HEK293T (cell line): Measurements from ENCODE around the gene WSB1.

Source experiments
- CTCF ChIA-PET: fragments of 350-600 bp; formaldehyde crosslinking; extraction: SDS; loops from one replicate; lab custom pipeline; 2021; ENCODE audit warnings: antibody characterized with exemption, inconsistent platforms; lab: Yijun Ruan, JAX
- POLR2A ChIA-PET: fragments of 350-600 bp; formaldehyde crosslinking; extraction: SDS; loops from one replicate; lab custom pipeline; 2020; ENCODE audit warnings: antibody characterized with exemption, inconsistent platforms; lab: Yijun Ruan, JAX
- DNase-seq: peaks from one replicate; pipeline ENCODE4 v3.0.0; 2012; ENCODE audit warnings: mixed read lengths; ENCODE audit errors: extremely low spot score
- ARNT ChIP-seq: fragments of 450-650 bp; IDR thresholded peaks from 2 replicates; pipeline ENCODE4 v1.6.1; 2017; ENCODE audit warnings: mild to moderate bottlenecking
- BHLHE40 ChIP-seq: fragments of 450-650 bp; IDR thresholded peaks from 2 replicates; pipeline ENCODE4 v1.6.1; 2016; ENCODE audit warnings: mild to moderate bottlenecking, moderate library complexity, borderline replicate concordance
- CTBP1 ChIP-seq: fragments of 450-650 bp; IDR thresholded peaks from 2 replicates; pipeline ENCODE4 v1.6.1; 2016; ENCODE audit warnings: borderline replicate concordance
- ELF4 ChIP-seq: fragments of 450-650 bp; IDR thresholded peaks from 2 replicates; pipeline ENCODE4 v1.6.1; 2017; ENCODE audit warnings: antibody characterized with exemption
- FOXA1 ChIP-seq: fragments of 450-650 bp; IDR thresholded peaks from 2 replicates; pipeline ENCODE4 v1.6.1; 2016; ENCODE audit warnings: mild to moderate bottlenecking
- FOXK2 ChIP-seq: fragments of 450-650 bp; IDR thresholded peaks from 2 replicates; pipeline ENCODE4 v1.6.1; 2016; ENCODE audit warnings: mild to moderate bottlenecking
- FOXM1 ChIP-seq: fragments of 450-650 bp; IDR thresholded peaks from 2 replicates; pipeline ENCODE4 v1.6.1; 2017; ENCODE audit warnings: mild to moderate bottlenecking, borderline replicate concordance
- HDGF ChIP-seq: fragments of 450-650 bp; IDR thresholded peaks from 2 replicates; pipeline ENCODE4 v1.6.1; 2017; ENCODE audit warnings: antibody characterized with exemption, borderline replicate concordance
- L3MBTL2 ChIP-seq: fragments of 450-650 bp; conservative IDR thresholded peaks from 2 replicates; pipeline ENCODE4 v1.6.1; 2016; ENCODE audit warnings: mild to moderate bottlenecking
- LEF1 ChIP-seq: fragments of 450-650 bp; IDR thresholded peaks from 2 replicates; pipeline ENCODE4 v1.6.1; 2017; ENCODE audit warnings: mild to moderate bottlenecking, borderline replicate concordance
- NFRKB ChIP-seq: fragments of 450-650 bp; IDR thresholded peaks from 2 replicates; pipeline ENCODE4 v1.6.1; 2016; ENCODE audit warnings: mild to moderate bottlenecking, moderate library complexity
- SP1 ChIP-seq: fragments of 450-650 bp; IDR thresholded peaks from 2 replicates; pipeline ENCODE4 v1.6.1; 2017
- SUZ12 ChIP-seq: fragments of 450-650 bp; IDR thresholded peaks from 2 replicates; pipeline ENCODE4 v1.6.1; 2016; ENCODE audit warnings: mild to moderate bottlenecking
- TARDBP ChIP-seq: fragments of 450-650 bp; IDR thresholded peaks from 2 replicates; pipeline ENCODE4 v1.6.1; 2016
- ZNF384 ChIP-seq: fragments of 450-650 bp; IDR thresholded peaks from 2 replicates; pipeline ENCODE4 v1.6.1; 2016
- TF ChIP-seq, protein P1 (sequence below): fragments of 450-650 bp; IDR thresholded peaks from 2 replicates; pipeline ENCODE4 v1.6.1; 2016

WSB1 gene

GRCh38 chr17:27342059-27342458 lies 48.1 kb downstream of the WSB1 start:
- ChIA-PET POLR2A (no interaction called here), CTCF (no interaction called here)
- no peak for DNase-seq
- TF ChIP-seq BHLHE40, result no peak
- no peak for TF ChIP-seq FOXK2
- no peak for TF ChIP-seq SUZ12
- TF ChIP-seq HDGF, result no peak
- TF ChIP-seq L3MBTL2, result no peak
- TF ChIP-seq LEF1, result no peak
- no peak for TF ChIP-seq CTBP1

GRCh38 chr17:27343294-27343693 lies 49.4 kb downstream of the WSB1 start:
- ChIA-PET CTCF (interaction anchor here (1.0 kb wide), 1 partner anchor 11 kb away, joined by 3 read pairs; no protein-coding TSS in a partner anchor), POLR2A (interaction anchor here (1.0 to 2.7 kb wide), 3 partner anchors 10 to 49 kb away, joined by 4 to 13 read pairs (median 4); partner anchors contain the start of gene WSB1)
- TF ChIP-seq LEF1 (no peak), NFRKB (no peak), ELF4 (no peak), HDGF (no peak), FOXA1 (no peak), ARNT (no peak), BHLHE40 (no peak), TARDBP (no peak), FOXM1 (no peak), CTBP1 (no peak), SP1 (no peak), ZNF384 (no peak), SUZ12 (no peak), FOXK2 (no peak), L3MBTL2 (no peak)
- TF ChIP-seq, protein P1, sequence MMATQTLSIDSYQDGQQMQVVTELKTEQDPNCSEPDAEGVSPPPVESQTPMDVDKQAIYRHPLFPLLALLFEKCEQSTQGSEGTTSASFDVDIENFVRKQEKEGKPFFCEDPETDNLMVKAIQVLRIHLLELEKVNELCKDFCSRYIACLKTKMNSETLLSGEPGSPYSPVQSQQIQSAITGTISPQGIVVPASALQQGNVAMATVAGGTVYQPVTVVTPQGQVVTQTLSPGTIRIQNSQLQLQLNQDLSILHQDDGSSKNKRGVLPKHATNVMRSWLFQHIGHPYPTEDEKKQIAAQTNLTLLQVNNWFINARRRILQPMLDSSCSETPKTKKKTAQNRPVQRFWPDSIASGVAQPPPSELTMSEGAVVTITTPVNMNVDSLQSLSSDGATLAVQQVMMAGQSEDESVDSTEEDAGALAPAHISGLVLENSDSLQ, result no peak
- no peak for DNase-seq

GRCh38 chr17:27343977-27344607 lies 50.2 kb downstream of the WSB1 start:
- CTCF ChIA-PET, result interaction anchor here (1.0 kb wide), 1 partner anchor 10 kb away, joined by 3 read pairs; no protein-coding TSS in a partner anchor
- POLR2A ChIA-PET, result interaction anchor here (1.0 to 2.7 kb wide), 3 partner anchors 10 to 50 kb away, joined by 4 to 13 read pairs (median 4); partner anchors contain the start of gene WSB1
- TF ChIP-seq TARDBP (no peak), ZNF384 (no peak), LEF1 (no peak), L3MBTL2 (no peak), SUZ12 (no peak), FOXA1 (no peak), BHLHE40 (no peak)
- TF ChIP-seq, protein P1, result no peak
- DNase-seq, result no peak

DNA sequence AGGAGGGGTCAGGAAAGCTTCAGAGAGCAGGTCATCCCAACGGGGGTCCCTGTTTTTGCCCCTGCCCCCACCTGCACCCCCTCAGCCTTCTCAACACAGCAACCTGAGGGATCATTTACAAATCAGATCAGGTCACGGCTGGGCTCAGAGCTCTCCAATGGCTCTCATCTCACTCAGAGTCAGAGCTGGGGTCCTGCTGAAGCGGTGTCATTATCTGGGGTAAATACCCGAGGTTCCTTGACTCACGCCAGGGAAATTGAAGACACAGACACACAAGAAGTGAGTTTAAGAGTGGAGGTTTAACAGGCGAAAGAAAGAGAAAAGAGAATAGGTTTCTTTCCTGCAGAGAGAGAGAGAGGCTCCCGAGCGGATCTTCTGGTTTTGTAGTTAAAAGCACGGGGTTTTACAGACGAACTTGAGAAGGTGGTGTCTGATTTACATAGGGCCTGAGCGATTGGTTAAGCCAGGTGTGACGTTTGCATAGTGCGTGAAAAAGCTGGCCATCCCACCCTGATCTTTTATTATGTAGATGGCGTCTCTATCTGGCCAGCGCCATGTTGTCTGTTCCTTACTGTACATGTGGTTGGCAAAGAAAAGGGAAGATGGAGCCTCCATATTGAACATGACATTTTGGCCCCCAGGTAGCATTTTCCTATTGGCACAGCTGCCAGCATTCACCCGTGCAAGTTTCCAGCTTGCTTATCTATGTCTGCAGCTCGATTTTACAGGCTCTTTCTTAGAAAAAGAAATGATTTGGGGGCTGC lies 51.4 kb downstream of the WSB1 start:
- ChIA-PET POLR2A (interaction anchor here (1.0 to 2.7 kb wide), 2 partner anchors 12 to 51 kb away, joined by 3 to 13 read pairs; partner anchors contain the start of gene WSB1), CTCF (no interaction called here)
- TF ChIP-seq NFRKB (no peak), FOXA1 (no peak), FOXK2 (no peak), L3MBTL2 (no peak), HDGF (no peak), CTBP1 (no peak), SP1 (no peak), FOXM1 (no peak), ELF4 (no peak), SUZ12 (no peak), ARNT (no peak), LEF1 (no peak), BHLHE40 (no peak), TARDBP (no peak), ZNF384 (no peak)
- TF ChIP-seq, protein P1, result no peak
- no peak for DNase-seq

DNA sequence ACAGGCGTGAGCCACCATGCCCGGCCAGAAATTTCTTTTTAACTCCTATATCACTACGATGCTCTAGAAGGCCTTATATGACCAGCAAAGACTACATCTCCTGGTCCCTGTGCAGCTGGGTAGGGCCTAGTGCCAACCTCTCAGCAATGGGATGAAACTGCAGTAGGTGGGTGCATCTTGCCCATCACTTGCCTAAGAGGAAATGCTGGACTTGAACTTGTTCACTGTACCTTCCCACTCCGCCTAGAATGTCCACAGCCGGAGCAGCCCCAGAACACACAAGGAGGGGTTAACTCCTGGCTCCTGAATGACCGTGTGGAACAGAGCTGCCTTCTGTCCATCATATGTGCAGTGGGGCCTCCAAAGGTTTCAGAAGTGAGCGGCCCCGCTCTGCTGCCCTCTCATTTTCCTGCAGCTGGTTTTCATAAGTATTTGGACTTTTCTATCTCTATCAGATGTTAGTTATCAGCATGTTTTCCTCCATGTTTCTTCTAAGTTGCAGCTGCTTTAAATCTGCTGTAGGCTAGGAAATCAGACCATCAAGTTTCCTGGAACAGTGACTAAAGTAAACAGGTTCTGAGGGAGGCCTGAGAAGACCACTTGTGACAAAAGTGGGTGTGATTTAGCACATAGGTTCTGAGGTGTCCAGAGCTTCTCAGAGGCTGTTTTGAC lies 52.5 kb downstream of the WSB1 start:
- CTCF ChIA-PET, result no interaction called here
- DNase-seq, result no peak
- POLR2A ChIA-PET, result interaction anchor here (0.7 to 1.0 kb wide), 2 partner anchors 11 to 13 kb away, joined by 3 to 6 read pairs; no protein-coding TSS in a partner anchor
- no peak for TF ChIP-seq FOXK2
- no peak for TF ChIP-seq CTBP1
- TF ChIP-seq SP1, result no peak
- TF ChIP-seq SUZ12, result no peak
- no peak for TF ChIP-seq L3MBTL2
- no peak for TF ChIP-seq NFRKB
- TF ChIP-seq LEF1, result no peak
- TF ChIP-seq FOXA1, result no peak
- no peak for TF ChIP-seq ELF4
- TF ChIP-seq ARNT, result no peak
- TF ChIP-seq ZNF384, result no peak
- TF ChIP-seq TARDBP, result no peak
- TF ChIP-seq BHLHE40, result no peak
- TF ChIP-seq FOXM1, result no peak
- TF ChIP-seq, protein P1, result no peak
- no peak for TF ChIP-seq HDGF
